CD4-positive, alpha-beta T cell (primary cell): ENCODE measurements around the gene GCNT2. TPM values are rescaled to one million over a fixed set of nuclear protein-coding genes. Genes with fewer than 3 reads are reported as not detected.

ENCODE experiments used
- ATAC-seq: fragments of 200-7000 bp; cut with Tn5 transposase; one replicate; pipeline ENCODE4 v1.10.0; 2022; ENCODE audit warnings: mild to moderate bottlenecking; ENCODE audit not compliant: poor library complexity
- CTCF ChIA-PET: fragments of 350-600 bp; sonication (Branson Sonifier 250); formaldehyde crosslinking; loops from one replicate; lab custom pipeline; 2021; ENCODE audit warnings: antibody characterized with exemption, inconsistent platforms; lab: Charles Lee
- POLR2A ChIA-PET: fragments of 350-600 bp; sonication (Branson Sonifier 250); formaldehyde crosslinking; loops from one replicate; lab custom pipeline; 2021; ENCODE audit warnings: antibody characterized with exemption, inconsistent platforms; lab: Charles Lee
- DNase-seq, 14 experiments: peaks; one replicate each; pipeline ENCODE4 v3.0.0-alpha.2; 2013 to 2020; ENCODE audit warnings: mixed read lengths in 2 of 14
- H3K27ac ChIP-seq, 2 donors: one replicate each; pipeline versions ENCODE4 v1.5.1 to v1.7.0; 2013; ENCODE audit warnings: low read length in 2 of 2, low read depth in 1 of 2, mild to moderate bottlenecking in 1 of 2
- H3K27me3 ChIP-seq, 2 experiments: 1 replicate in 1 of 2; 2 replicates in 1 of 2; pipeline versions ENCODE4 v1.6.1 to v1.7.0; 2013; ENCODE audit warnings: low read length in 2 of 2, control low read depth in 1 of 2, mild to moderate bottlenecking in 1 of 2, moderate library complexity in 1 of 2; ENCODE audit not compliant: insufficient read depth in 2 of 2, control insufficient read depth in 1 of 2
- H3K36me3 ChIP-seq: one replicate; pipeline ENCODE4 v1.6.1; 2013; ENCODE audit warnings: low read length, control low read depth; ENCODE audit not compliant: insufficient read depth
- H3K4me1 ChIP-seq: one replicate; pipeline ENCODE4 v1.6.1; 2013; ENCODE audit warnings: low read length, control low read depth; ENCODE audit not compliant: insufficient read depth
- H3K4me3 ChIP-seq: one replicate; pipeline ENCODE4 v1.5.1; 2013; ENCODE audit warnings: mild to moderate bottlenecking, low read length, moderate library complexity
- H3K9me3 ChIP-seq, 2 experiments: 1 replicate in 1 of 2; 2 replicates in 1 of 2; pipeline versions ENCODE4 v1.6.1 to v1.7.0; 2013; ENCODE audit warnings: low read length in 2 of 2, mild to moderate bottlenecking in 2 of 2, control low read depth in 1 of 2, moderate library complexity in 1 of 2; ENCODE audit not compliant: control insufficient read depth in 1 of 2, insufficient read depth in 1 of 2
- H3K27ac Mint-ChIP-seq: one replicate; pipeline ENCODE4 v1.8.0; 2020; ENCODE audit warnings: mixed read lengths
- H3K27me3 Mint-ChIP-seq: one replicate; pipeline ENCODE4 v1.8.0; 2021; ENCODE audit warnings: mixed read lengths
- H3K36me3 Mint-ChIP-seq: one replicate; pipeline ENCODE4 v1.8.0; 2021; ENCODE audit warnings: low read depth, mixed read lengths
- H3K4me1 Mint-ChIP-seq: one replicate; pipeline ENCODE4 v1.8.0; 2021; ENCODE audit warnings: low read depth, mixed read lengths
- H3K4me3 Mint-ChIP-seq: one replicate; pipeline ENCODE4 v1.8.0; 2020; ENCODE audit warnings: mild to moderate bottlenecking, mixed read lengths
- H3K9me3 Mint-ChIP-seq: one replicate; pipeline ENCODE4 v1.8.0; 2020; ENCODE audit warnings: mixed read lengths
- CTCF ChIP-seq: fragments of 200-600 bp; IDR thresholded peaks from one replicate; pipeline ENCODE4 v1.8.0; 2022; ENCODE audit warnings: antibody characterized with exemption, mild to moderate bottlenecking
- intact Hi-C, 2 experiments: fragments of 100-400 bp; cut with DNase I in 1 of 2; cut with micrococcal nuclease in 1 of 2; formaldehyde crosslinking; loops; one replicate each; pipeline versions ENCODE4 v1.15.1 to v1.9.0; 2023 to 2025; cut with DNase I, micrococcal nuclease
- total RNA-seq, 174 experiments: library from RNA in 2 of 174; stranded (reverse) in 2 of 174; gene quantifications; one replicate each; pipeline ENCODE4 v1.2.3 and lab custom pipeline; 2021 to 2026

The GCNT2 gene
- total RNA-seq, 2 experiments from 2014 or later, result 1.5 to 1.8 TPM

- no peaks in the 10 kb centered on the region for H3K4me1 ChIP-seq
- no peak for ATAC-seq
- H3K27ac Mint-ChIP-seq, result no peak overlapping the region
- ChIA-PET CTCF (no interaction called here), POLR2A (no interaction called here)
- no peak overlapping the region for H3K4me3 Mint-ChIP-seq
- H3K9me3 ChIP-seq, result no peaks in the 10 kb centered on the region
- intact Hi-C loops, result loop anchor here (2.0 kb wide), 1 partner anchor 589 kb away; no protein-coding TSS in a partner anchor
- H3K4me3 ChIP-seq, result no peak overlapping the region
- no peak for TF ChIP-seq CTCF
- H3K4me1 Mint-ChIP-seq, result no peaks in the 10 kb centered on the region
- H3K27me3 Mint-ChIP-seq, result peaks cover 25% of the 10 kb centered on the region
- H3K36me3 ChIP-seq, result no peaks in the 10 kb centered on the region
- no peaks in the 10 kb centered on the region for H3K9me3 Mint-ChIP-seq
- DNase-seq, result no peak
- peaks cover 5 to 6% of the 10 kb centered on the region in 2 experiments for H3K27me3 ChIP-seq
- no peaks in the 10 kb centered on the region for H3K36me3 Mint-ChIP-seq
- H3K27ac ChIP-seq, result no peak overlapping the region
Observed at GRCh38 chr6:10479939-10480700, 41.0 kb upstream of the GCNT2 start.

GRCh38 chr6:10481101-10481500 is 40.0 kb upstream of the GCNT2 start:
- CTCF ChIA-PET, result no interaction called here

GRCh38 chr6:10482636-10483257 is 38.4 kb upstream of the GCNT2 start:
- no peaks in the 10 kb centered on the region for H3K4me1 Mint-ChIP-seq
- H3K4me3 Mint-ChIP-seq, result no peak overlapping the region
- ChIA-PET POLR2A (no interaction called here), CTCF (no interaction called here)
- no peak overlapping the region for H3K27ac Mint-ChIP-seq
- peaks cover 37% of the 10 kb centered on the region for H3K27me3 Mint-ChIP-seq
- no peaks in the 10 kb centered on the region for H3K9me3 Mint-ChIP-seq
- Histone ChIP-seq H3K27me3 (peaks cover 0 to 2% of the 10 kb centered on the region in 2 experiments), H3K27ac (no peak overlapping the region), H3K36me3 (no peaks in the 10 kb centered on the region), H3K9me3 (peaks cover 0 to 3% of the 10 kb centered on the region in 2 experiments), H3K4me3 (no peak overlapping the region), H3K4me1 (no peaks in the 10 kb centered on the region)
- intact Hi-C loops, result no loop called here
- ATAC-seq, result no peak
- H3K36me3 Mint-ChIP-seq, result no peaks in the 10 kb centered on the region
- no peak for DNase-seq
- no peak for TF ChIP-seq CTCF

More at GRCh38 chr6:10481101-10481500, 40.0 kb upstream of the GCNT2 start:
- Mint-ChIP-seq H3K27me3 (peaks cover 29% of the 10 kb centered on the region), H3K9me3 (no peaks in the 10 kb centered on the region), H3K36me3 (no peaks in the 10 kb centered on the region), H3K27ac (no peak overlapping the region), H3K4me3 (no peak overlapping the region), H3K4me1 (no peaks in the 10 kb centered on the region)
- intact Hi-C loops, result no loop called here
- H3K9me3 ChIP-seq, result no peaks in the 10 kb centered on the region
- H3K27ac ChIP-seq, result no peak overlapping the region
- ATAC-seq (no peak), DNase-seq (no peak)
- peaks cover 0 to 2% of the 10 kb centered on the region in 2 experiments for H3K27me3 ChIP-seq
- H3K4me1 ChIP-seq, result no peaks in the 10 kb centered on the region
- no peak overlapping the region for H3K4me3 ChIP-seq
- no peak for TF ChIP-seq CTCF
- POLR2A ChIA-PET, result no interaction called here
- H3K36me3 ChIP-seq, result no peaks in the 10 kb centered on the region
